ENCODE results near the gene FYN. TPM values are rescaled to one million over a fixed set of nuclear protein-coding genes. Genes with fewer than 3 reads are reported as not detected.

Gene FYN
- total and polyA plus RNA-seq, 9 of the 15 experiments (the other 6 are each of a cell fraction or from before 2014, with no cell fraction given) = 2.9 to 22.1 (median 11.4) TPM

- no peak for TF ChIP-seq DDX20 (tag; IDR thresholded peaks at IDR 0.05; ENCODE audit: low read depth)
- peak; percentile 61; the same call in 1 of the 2 replicates for TF ChIP-seq STAG1 (CRISPR knock-in tag; IDR thresholded peaks at IDR 0.05; ENCODE audit: borderline replicate concordance)
- no peak for TF ChIP-seq GABPA (tag; conservative IDR thresholded peaks at IDR 0.05; ENCODE audit: low read depth)
- TF ChIP-seq TSHZ1 (CRISPR knock-in tag; IDR thresholded peaks at IDR 0.05) = no peak
- no peak for TF ChIP-seq TEAD4 (IDR thresholded peaks at IDR 0.05; ENCODE audit: low read length)
- TF ChIP-seq TEAD4 (CRISPR knock-in tag; IDR thresholded peaks at IDR 0.05; ENCODE audit: borderline replicate concordance) = no peak
- 0 out of 2 replicates have a peak, but pooled peaks have one; percentile 12 for TF ChIP-seq L3MBTL2 (IDR thresholded peaks at IDR 0.05)
- no peak for TF ChIP-seq ZNF134 (CRISPR knock-in tag; conservative IDR thresholded peaks at IDR 0.05)
- TF ChIP-seq BRD9 (IDR thresholded peaks at IDR 0.05; ENCODE audit: low read depth, partially characterized antibody) = no peak
- no peak for TF ChIP-seq OTX1 (CRISPR knock-in tag; IDR thresholded peaks at IDR 0.05)
- TF ChIP-seq, protein P1, sequence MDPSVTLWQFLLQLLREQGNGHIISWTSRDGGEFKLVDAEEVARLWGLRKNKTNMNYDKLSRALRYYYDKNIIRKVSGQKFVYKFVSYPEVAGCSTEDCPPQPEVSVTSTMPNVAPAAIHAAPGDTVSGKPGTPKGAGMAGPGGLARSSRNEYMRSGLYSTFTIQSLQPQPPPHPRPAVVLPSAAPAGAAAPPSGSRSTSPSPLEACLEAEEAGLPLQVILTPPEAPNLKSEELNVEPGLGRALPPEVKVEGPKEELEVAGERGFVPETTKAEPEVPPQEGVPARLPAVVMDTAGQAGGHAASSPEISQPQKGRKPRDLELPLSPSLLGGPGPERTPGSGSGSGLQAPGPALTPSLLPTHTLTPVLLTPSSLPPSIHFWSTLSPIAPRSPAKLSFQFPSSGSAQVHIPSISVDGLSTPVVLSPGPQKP (CRISPR knock-in tag; IDR thresholded peaks at IDR 0.05) = no peak
- no peak for TF ChIP-seq RBM17 (IDR thresholded peaks at IDR 0.05; ENCODE audit: borderline replicate concordance, low read depth, low read length)
- 0 out of 2 replicates have a peak, but pooled peaks have one; percentile 19 for TF ChIP-seq BHLHE40 (IDR thresholded peaks at IDR 0.05; ENCODE audit: low read length)
- TF ChIP-seq ARID2 (IDR thresholded peaks at IDR 0.05) = no peak
- TF ChIP-seq ETV6 (IDR thresholded peaks at IDR 0.05; ENCODE audit: borderline replicate concordance in 1 of 2, low read depth in 2 of 2, low read length in 1 of 2) = no peak
- TF ChIP-seq ETV6 (CRISPR knock-in tag; IDR thresholded peaks at IDR 0.05; ENCODE audit: borderline replicate concordance) = no peak
- peak; percentile 84 to 91 for TF ChIP-seq RAD21 (CRISPR knock-in tag; conservative IDR thresholded peaks at IDR 0.05 in 1 of 2, IDR thresholded peaks at IDR 0.05 in 1 of 2)
- 0 out of 4 replicates have a peak, but pooled peaks of 1 of the 2 experiments have one; percentile 27 for TF ChIP-seq MAZ (CRISPR knock-in tag; conservative IDR thresholded peaks at IDR 0.05 in 1 of 2, IDR thresholded peaks at IDR 0.05 in 1 of 2)
- no peak for TF ChIP-seq POLR3G (IDR thresholded peaks at IDR 0.05; ENCODE audit: extremely low read depth, insufficient read length, insufficient replicate concordance)
- TF ChIP-seq FOXJ2 (tag; IDR thresholded peaks at IDR 0.05) = peak; percentile 51; the same call in 1 of the 2 replicates
- TF ChIP-seq CTCF (IDR thresholded peaks at IDR 0.05 in 2 of 3, conservative IDR thresholded peaks at IDR 0.05 in 1 of 3; ENCODE audit: insufficient read depth in 2 of 3, low read depth in 1 of 3, low read length in 3 of 3) = peak; percentile 77 to 87 (median 83)
Observed at GRCh38 chr6:111642463-111643158, 230.6 kb downstream of the FYN start (continued).

All from K562 (cell line).